ENCODE measurements around the gene STK32B. TPM values are rescaled to one million over a fixed set of nuclear protein-coding genes. Genes with fewer than 3 reads are reported as not detected.
"Not testable (repeated sequence)": the region's sequence is repeated elsewhere in the genome, so short reads cannot be mapped to it uniquely, and the experiment has no call there.

The STK32B gene
- total RNA-seq: 10 to 100 TPM in 1 of 4 donors, 1 to 10 TPM in 3; 3.0 to 33.8 (median 4.3) TPM

DNA sequence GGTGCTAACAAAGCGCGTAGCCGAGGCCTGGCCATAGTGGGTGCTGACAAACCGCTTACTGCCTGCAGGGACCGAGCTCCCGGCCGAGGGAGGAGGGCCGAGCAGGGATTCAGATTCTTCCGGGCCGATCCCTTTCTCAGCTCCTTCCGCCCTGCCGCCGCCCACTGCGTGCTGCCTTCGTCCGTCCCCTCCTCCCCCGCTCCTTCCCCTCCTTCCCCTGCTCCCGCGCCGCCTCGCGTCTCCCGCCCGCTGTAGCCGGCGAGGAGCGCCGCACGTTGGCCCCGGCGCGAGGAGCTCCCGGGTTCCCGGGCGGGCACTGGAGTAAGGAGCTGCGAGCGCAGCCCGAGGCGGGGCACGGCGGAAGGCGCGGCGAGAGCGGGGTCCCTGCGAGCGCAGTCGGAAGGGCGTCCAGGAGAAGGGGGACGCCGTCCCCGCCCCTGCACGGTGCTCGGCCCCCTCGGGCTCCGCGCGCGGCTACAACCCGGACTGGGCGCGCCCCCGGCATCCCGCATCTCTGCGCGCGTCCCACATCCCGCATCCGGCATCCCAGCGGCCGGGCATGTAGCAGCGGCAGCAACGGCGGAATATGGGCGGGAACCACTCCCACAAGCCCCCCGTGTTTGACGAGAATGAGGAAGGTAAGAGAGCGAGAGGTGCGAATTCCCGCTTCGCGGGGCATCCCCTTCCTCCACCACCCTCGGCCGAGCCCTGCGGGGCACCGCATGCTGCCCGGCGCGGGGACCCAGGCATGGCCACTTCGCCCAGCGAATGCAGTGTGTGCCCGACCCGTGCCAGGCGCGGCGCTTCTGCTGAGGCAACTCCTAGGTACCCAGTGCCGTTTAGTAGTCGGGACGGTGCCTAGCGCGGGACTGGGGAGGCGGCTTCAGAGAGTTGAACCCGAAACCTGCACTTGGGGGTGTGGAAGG lies at the start of gene STK32B:
STK32B (plus strand) TSS at position 203 of the 926 bp plus-strand sequence.
- Histone ChIP-seq H3K4me3 (peak within 1 kb of the TSS; percentile 41 to 51), H3K4me1 (no peaks in the 10 kb centered on the region), H3K9me3 (no peaks in the 10 kb centered on the region), H3K27ac (peak within 1 kb of the TSS; percentile 40 to 56), H3K36me3 (no peaks in the 10 kb centered on the region), H3K27me3 (no peaks in the 10 kb centered on the region)
- intact Hi-C loops (cut with DNase I; ENCODE audit: low total_unique reads): no loop called here
- DNase-seq: peak; percentile 55 to 59
- TF ChIP-seq, protein P1, sequence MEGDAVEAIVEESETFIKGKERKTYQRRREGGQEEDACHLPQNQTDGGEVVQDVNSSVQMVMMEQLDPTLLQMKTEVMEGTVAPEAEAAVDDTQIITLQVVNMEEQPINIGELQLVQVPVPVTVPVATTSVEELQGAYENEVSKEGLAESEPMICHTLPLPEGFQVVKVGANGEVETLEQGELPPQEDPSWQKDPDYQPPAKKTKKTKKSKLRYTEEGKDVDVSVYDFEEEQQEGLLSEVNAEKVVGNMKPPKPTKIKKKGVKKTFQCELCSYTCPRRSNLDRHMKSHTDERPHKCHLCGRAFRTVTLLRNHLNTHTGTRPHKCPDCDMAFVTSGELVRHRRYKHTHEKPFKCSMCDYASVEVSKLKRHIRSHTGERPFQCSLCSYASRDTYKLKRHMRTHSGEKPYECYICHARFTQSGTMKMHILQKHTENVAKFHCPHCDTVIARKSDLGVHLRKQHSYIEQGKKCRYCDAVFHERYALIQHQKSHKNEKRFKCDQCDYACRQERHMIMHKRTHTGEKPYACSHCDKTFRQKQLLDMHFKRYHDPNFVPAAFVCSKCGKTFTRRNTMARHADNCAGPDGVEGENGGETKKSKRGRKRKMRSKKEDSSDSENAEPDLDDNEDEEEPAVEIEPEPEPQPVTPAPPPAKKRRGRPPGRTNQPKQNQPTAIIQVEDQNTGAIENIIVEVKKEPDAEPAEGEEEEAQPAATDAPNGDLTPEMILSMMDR (IDR thresholded peaks at IDR 0.05): no peak
- TF ChIP-seq POLR2A (IDR thresholded peaks at IDR 0.05): no peak

DNA sequence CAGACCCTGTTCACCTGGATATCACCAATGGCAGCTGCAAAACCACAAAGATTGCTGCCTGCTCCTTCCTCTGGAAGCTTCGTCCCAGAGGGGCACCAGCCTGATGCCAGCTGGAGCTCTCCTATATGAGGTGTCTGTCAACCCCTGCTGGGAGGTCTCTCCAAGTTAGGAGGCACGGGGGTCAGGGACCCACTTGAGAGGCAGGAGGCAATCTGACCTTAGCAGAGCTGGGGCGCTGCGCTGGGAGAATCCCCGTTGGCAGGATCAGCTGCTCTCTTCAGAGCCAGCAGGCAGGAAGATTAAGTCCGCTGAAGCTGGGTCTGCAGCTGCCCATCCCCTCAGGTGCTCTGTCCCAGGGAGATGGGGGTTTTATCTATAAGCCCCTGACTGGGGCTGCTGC lies 49.6 kb upstream of the STK32B start:
- intact Hi-C loops (cut with DNase I; ENCODE audit: low total_unique reads): loop anchor here (5.0 kb wide), 1 partner anchor 144 kb away; the partner anchor contains the start of gene MSX1
- not testable (repeated sequence) for H3K4me3 ChIP-seq, H3K27me3 ChIP-seq, H3K4me1 ChIP-seq, H3K36me3 ChIP-seq, DNase-seq, H3K27ac ChIP-seq, H3K9me3 ChIP-seq

GRCh38 chr4:5003372-5003857 lies 47.9 kb upstream of the STK32B start:
- H3K36me3 ChIP-seq: no peaks in the 10 kb centered on the region
- intact Hi-C loops (cut with DNase I; ENCODE audit: low total_unique reads): loop anchor here (5.0 kb wide), 1 partner anchor 146 kb away; the partner anchor contains the start of gene MSX1
- H3K9me3 ChIP-seq: no peaks in the 10 kb centered on the region
- DNase-seq: no peak
- TF ChIP-seq POLR2A (IDR thresholded peaks at IDR 0.05): no peak
- TF ChIP-seq, protein P1 (IDR thresholded peaks at IDR 0.05): no peak
- H3K27me3 ChIP-seq: no peaks in the 10 kb centered on the region
- H3K4me3 ChIP-seq: no peak overlapping the region
- no peaks in the 10 kb centered on the region for H3K4me1 ChIP-seq
- H3K27ac ChIP-seq: no peak overlapping the region

GRCh38 chr4:5003918-5004317 lies 47.4 kb upstream of the STK32B start:
- no peaks in the 10 kb centered on the region for H3K36me3 ChIP-seq
- no peak overlapping the region for H3K4me3 ChIP-seq
- H3K27ac ChIP-seq: no peak overlapping the region
- no peak for DNase-seq
- no peaks in the 10 kb centered on the region for H3K4me1 ChIP-seq
- TF ChIP-seq POLR2A (IDR thresholded peaks at IDR 0.05): no peak
- TF ChIP-seq, protein P1 (IDR thresholded peaks at IDR 0.05): no peak
- H3K27me3 ChIP-seq: no peaks in the 10 kb centered on the region
- intact Hi-C loops (cut with DNase I; ENCODE audit: low total_unique reads): loop anchor here (5.0 kb wide), 1 partner anchor 147 kb away; the partner anchor contains the start of gene MSX1
- H3K9me3 ChIP-seq: no peaks in the 10 kb centered on the region

DNA sequence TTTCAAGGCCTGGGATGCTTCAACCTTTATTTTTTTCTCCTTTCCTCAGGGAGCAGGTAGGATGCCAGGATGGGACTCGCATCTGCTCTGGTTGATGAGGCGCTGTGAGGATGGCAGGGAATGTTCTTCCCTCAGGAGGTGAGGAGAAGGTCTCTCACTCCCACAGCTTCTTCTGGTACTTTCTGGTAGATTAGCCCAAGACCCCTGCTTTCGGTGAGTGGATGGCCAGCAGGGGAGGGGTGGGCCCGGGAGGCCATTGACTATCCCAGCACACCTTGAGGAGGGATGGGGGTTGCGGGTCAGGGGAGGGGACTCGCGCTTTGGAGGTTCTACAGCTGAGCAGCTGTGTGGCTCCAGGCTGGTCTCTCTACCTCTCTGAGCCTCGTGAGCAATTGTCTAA lies 46.8 kb upstream of the STK32B start:
- H3K36me3 ChIP-seq: no peaks in the 10 kb centered on the region
- no peak for DNase-seq
- no peaks in the 10 kb centered on the region for H3K4me1 ChIP-seq
- no peak overlapping the region for H3K27ac ChIP-seq
- no peak for TF ChIP-seq POLR2A (IDR thresholded peaks at IDR 0.05)
- TF ChIP-seq, protein P1 (IDR thresholded peaks at IDR 0.05): no peak
- H3K4me3 ChIP-seq: no peak overlapping the region
- intact Hi-C loops (cut with DNase I; ENCODE audit: low total_unique reads): loop anchor here (5.0 kb wide), 1 partner anchor 147 kb away; the partner anchor contains the start of gene MSX1
- H3K27me3 ChIP-seq: no peaks in the 10 kb centered on the region
- H3K9me3 ChIP-seq: no peaks in the 10 kb centered on the region

DNA sequence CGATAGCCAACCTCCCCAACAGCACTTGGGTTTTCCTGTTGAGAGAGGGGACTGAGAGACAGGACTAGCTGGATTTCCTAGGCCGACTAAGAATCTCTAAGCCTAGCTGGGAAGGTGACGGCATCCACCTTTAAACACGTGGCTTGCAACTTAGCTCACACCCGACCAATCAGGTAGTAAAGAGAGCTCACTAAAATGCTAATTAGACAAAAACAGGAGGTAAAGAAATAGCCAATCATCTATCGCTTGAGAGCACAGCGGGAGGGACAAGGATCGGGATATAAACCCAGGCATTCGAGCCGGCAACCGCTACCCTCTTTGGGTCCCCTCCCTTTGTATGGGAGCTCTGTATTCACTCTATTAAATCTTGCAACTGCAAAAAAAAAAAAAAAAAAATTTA lies 44.3 kb upstream of the STK32B start:
- H3K36me3 ChIP-seq; H3K4me1 ChIP-seq; H3K27ac ChIP-seq; H3K9me3 ChIP-seq; H3K27me3 ChIP-seq; intact Hi-C loops (cut with DNase I; ENCODE audit: low total_unique reads); H3K4me3 ChIP-seq; DNase-seq: not testable (repeated sequence)
